ENCODE measurements around the gene ARL15.

DNA sequence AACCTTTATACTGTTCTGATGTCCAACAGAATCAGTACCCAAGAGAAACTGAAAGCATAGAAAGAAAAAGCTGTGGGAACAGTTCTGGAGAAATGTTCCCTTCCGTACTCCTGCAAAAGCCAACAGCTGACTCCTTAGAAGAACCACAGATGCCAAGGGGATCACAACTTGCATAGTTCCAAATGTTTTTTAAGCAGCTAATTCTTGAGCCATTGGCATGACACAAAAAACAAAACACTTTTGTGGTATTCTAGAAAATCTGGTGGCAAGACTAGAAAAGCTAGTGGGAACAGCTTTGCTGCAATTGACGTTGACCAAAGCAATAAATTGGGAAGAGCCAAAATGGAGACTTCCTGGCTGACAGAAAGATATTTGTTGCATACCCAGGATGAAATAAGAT, 189.9 kb downstream of the ARL15 start:
- TF ChIP-seq CTCF (IDR thresholded peaks at IDR 0.05; ENCODE audit: borderline replicate concordance, extremely low read depth, low read length, poor library complexity, severe bottlenecking), result no peak
- TF ChIP-seq EZH2 (IDR thresholded peaks at IDR 0.05; ENCODE audit: borderline replicate concordance, low read depth, low read length, severe bottlenecking), result no peak
